GM21367 (cell line): ENCODE data around the gene BRINP3.
"Not testable (repeated sequence)": the region's sequence is repeated elsewhere in the genome, so short reads cannot be mapped to it uniquely, and the experiment has no call there.

Source experiments
- ATAC-seq: cut with Tn5 transposase; IDR thresholded peaks from one replicate; pipeline ENCODE4 v1.9.1; 2021; ENCODE audit not compliant: unreplicated experiment

Gene BRINP3

DNA sequence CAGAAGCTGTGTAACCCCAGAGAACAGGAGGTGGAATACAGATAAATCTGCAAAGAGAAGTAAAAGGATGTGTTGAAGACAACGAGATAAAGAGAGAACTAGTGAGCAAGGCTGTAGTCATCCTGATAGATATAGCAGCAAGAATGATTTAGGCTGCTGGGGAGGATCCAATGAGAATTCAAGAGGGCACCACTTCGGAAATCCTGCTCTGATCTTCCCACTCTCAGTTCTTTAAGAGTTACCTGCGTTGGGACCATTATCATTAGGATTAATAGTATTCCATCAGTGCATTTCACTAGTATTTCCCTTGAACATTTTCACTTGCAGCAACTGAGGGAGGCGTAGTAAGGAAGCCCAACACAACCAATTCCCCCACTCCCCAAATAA is at the start of gene BRINP3:
TSS of gene BRINP3 (minus strand) at position 103 of the 387 bp plus-strand sequence.
- no peak for ATAC-seq

DNA sequence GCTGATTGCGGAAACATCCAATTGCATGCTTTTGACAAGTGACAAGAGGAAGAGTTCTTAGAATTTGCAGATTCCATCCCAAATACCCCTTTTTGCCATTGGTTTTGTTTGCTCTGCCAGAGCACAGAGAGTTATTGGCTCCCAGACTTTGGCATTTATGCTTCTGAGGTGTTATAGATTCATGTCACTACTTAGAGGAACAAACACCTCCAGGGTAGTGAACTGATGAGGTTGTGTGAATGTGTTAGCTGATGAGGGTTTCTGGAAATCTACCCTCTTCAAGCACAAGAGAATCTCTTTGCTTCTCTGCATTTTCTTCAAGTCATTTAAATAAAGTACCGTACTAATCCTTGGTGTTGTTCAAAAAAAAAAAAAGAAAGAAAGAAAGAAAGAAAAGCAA is 33.9 kb upstream of the BRINP3 start:
- ATAC-seq, result no peak

DNA sequence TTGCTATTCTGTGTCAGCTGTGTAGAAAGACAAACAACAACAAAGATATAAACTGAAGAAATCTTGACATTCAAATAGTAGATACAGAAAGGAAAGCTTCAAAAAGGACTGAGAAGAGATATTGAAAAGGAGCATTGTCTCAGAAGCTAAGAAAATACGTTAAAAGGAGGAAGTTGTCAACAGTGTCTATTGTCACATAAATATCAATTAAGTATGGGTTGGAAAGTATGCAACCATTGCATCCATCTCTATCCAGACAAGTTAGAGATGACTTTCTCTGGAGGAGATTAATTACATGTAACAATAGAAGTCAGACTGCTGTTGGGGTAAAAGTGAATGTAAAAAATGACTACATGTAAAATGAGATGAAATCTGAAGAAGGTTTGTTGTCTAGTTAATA is 29.7 kb upstream of the BRINP3 start:
- no peak for ATAC-seq

DNA sequence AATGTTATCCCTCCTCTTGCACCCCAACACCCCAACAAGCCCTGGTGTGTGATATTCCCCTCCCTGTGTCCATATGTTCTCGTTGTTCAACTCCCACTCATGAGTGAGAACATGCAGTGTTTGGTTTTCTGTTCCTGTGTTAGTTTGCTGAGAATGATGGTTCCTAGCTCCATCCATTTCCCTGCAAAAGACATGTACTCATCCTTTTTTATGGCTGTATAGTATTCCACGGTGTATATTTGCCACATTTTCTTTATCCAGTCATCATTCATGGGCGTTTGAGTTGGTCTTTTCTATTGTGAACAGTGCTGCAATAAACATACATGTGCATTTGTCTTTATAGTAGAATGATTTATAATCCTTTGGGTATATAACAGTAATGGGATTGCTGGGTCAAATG is 26.9 kb upstream of the BRINP3 start:
- ATAC-seq, result not testable (repeated sequence)

DNA sequence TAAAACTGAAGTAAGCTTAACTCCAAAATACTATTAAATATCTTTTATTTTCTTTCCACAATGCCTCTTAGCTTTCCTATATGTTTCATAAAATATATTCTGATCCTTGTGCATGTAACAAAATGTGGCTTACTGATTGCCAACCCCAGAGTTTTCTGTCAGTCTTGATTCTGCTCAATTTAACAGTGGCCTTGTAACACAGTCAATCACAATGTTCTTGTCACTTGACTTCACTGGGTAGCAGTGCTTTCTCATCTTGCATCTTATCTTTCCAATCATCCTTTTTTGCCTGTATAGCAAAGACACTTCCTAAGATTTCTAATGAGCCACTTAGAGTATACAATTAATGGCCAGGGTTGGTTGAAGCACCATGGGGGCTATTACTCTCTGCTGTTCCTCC is 19.9 kb upstream of the BRINP3 start:
- no peak for ATAC-seq

DNA sequence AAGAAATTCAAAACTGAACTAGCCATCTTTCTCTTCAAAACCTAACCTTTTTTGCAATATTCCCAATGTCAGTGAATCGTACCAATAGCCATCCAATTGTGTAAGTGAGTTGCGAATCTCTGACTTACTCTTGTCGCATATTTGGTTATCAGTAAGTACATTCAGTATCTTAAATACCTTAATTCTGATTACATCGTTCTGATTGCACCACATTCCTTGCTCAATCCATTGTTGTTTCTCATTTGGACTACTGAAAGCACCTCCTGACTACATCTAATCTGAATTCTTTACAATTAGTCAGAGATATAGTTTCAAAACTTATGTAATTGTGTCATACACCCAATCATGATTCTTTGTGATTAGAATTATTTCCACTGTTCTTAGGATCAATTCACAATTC is 16.8 kb upstream of the BRINP3 start:
- ATAC-seq, result no peak

DNA sequence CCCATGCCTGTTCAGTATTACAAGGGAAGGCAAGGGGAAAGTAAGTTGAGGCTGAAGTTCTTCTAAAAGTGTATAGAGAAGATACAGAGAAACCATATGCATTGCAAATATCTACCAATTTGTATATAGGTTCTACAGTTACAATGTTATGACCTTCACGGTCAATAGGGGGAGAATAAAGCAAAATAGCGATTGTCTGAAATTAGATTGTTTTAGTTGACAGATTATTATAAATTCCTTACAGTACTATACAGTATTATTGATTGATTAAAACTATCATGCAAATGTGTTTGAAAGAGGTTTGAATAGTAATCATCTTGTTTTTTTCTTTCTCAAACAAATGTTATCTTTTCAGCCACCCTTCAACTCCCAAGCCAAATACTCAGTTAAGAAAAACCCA is 13.7 kb upstream of the BRINP3 start:
- no peak for ATAC-seq

DNA sequence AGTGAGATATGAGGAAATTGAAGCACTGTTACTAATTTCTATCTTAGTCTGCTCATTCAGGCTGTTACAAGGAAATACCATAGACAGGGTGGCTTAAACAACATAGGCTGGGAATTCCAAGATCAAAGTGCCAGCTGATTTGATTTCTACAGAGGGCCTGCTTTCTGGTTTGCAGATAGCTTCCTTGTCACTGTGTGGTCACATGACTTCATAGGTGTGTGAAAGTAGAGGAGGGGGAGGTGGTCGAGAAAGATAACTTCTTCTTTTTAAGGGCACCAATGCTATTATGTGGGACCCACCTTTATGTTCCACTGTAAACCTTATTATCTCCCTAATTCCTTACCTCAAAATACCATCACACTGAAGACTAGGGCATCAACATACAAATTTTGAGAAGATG is 6.4 kb upstream of the BRINP3 start:
- no peak for ATAC-seq

DNA sequence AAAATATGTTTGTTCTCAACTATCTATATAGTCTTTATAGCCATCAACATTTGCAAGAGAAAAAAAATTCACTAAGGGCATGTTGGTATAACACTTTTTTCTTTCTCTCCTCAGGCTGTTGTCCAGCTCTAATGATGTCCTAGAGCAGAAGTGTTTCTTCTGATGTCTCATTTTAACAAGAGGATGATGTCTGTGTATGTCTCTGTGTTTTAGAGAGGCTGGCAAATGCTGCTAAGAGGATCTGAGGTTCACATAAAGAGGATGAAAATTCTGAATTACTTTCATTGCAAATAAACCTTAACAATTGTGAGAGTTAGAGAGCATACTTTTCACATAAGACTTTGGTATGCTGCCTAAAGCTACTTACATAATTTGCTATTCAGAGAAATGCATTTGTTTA is 2.6 kb upstream of the BRINP3 start:
- ATAC-seq, result no peak

DNA sequence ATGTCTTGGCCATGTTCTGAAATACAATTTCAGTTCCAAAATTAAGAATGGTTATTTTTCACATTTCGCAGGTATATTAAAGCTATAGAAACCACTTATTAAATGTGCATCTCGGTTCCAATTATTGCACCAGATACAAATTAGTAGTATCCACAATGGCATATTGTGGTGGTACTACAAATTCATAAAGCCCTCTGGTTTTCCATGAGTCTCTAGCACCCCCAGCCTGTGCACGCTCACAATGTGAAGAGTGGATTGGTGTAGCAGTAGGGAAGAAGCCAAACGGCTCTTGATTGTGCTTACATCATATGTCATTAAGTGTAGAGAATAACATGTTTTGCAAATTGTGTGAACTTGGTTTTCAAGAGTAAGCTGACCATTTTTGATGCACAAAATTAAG is 1.9 kb upstream of the BRINP3 start:
- no peak for ATAC-seq

DNA sequence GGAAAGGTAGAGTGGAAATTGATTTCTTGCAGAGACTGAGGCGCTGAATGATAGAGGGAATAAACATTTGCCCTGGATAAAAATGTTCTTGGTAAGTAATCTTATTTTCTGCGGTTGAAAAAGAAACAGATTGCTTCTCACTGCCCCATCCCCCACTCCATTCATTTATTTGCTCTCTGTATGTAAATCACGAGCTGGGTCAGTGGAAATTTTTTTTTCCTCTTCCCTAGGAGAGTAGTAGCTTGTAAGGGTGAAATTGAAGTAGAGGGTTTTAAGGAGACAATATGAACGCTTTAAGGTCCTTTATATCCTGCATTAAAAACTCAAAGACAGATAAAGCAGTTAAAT is 1.4 kb upstream of the BRINP3 start:
- no peak for ATAC-seq

DNA sequence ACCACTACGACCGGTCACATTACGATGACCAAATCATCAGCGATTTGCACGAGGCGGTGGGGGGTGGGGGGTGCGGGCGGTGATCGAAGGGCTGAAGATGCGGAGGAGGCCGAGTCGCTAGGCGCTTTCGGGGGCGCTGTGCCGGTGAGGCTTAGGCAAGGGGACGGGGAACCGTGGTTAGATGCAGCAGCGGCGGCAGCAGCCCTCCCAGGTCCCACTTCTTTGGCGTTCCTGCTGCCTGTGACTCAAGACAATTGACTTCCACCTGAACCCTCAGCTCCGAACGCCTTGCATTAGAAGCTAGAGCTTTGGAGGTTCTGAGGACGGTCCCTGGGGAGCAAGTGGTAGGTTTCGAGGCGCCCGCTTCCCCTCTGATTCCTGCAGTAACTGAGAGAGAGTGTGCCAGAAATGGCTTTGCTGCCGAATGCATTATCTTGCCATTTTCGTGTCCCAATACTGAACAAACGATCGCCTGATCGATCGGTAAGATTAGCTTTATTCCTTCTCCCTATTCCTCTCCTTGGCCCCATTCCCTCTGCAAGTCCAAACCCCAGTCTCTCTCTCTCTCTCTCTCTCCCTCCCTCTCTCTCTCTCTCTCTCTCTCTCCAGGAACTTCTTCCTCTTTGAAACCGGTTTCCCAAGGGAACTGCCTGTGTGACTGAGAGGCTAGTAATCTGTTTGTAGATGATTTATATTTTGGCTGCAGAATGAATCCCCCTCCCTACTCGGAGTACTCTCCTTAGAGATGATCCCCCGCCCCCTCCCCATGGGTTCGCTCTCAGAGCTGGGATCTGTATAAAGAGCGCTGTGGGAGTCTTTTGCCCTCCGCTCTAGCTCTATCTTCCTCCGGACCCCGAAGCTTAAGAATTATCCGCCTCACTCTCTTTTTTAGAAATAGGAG is 735 bp upstream of the BRINP3 start:
- ATAC-seq, result no peak

DNA sequence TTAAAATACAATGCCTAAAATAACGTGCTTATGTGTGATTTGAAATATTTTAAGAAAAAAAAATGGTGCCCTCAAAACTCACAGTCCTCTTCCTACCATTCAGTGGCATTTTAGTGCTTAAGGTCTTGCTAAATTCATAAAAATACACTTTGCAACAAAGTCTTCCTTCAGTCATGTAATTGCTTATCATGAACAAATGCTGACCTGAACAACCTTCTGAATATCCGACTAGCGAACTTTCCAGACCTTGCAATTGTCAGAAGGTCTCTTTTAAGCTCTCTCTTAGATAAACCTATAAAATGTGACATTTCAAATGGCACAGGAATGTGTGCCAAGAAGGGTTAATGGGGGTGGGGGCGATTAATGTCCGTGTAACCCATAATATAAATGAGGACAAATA is 858 bp downstream of the BRINP3 start:
- ATAC-seq, result no peak

DNA sequence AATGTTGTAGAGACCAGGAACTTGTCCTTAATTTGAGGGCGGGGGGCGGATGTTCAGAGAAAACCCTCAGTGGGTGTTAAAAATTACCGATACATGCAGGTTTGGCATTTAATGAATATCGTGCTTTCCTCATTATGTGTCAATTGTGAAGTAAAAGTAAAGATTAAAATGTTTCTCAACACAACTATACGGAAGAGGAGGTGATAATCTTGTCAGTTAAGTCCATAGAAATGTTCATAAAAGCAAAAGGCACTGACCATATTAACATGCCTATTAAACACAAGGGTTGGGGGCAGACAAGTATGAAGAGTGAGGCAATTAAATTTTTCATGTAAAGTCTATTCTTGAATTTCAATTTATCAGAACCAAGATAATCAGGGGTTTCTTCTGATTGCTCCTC is 1.3 kb downstream of the BRINP3 start:
- no peak for ATAC-seq

DNA sequence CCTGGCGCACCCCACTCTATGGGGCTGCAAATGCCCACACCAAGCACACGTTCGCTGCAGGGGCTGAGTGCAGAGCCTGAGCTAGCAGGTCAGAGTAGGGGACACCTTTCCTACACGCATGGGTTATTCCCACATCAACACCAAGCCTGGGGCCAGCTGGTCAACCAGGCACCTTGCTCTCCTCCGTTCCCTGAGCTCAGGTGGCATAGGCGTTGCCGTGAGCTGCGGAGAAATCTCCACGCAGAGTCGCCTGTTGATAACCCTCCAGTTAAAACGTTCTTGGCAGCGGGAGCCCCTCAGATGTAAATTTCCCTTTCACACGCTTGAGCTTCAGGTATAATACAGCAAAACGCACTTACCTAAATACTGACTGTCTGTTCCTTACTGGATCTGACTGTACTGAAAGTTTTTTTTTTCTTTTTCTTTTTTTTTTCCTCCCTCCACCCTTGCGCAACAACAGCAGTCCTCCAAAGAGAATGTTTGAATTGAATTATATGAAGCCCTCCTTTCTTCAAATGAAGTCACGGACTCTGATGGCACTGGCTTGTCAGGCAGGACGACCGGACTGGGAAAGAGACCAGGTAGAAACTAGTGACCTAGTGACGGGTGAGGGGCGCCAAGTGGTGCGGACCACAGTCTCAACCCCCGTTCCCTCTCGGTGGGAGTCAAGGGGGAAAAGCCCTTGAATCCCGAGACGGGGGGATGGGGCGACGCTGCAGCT is 2.1 kb downstream of the BRINP3 start:
- ATAC-seq, result no peak

DNA sequence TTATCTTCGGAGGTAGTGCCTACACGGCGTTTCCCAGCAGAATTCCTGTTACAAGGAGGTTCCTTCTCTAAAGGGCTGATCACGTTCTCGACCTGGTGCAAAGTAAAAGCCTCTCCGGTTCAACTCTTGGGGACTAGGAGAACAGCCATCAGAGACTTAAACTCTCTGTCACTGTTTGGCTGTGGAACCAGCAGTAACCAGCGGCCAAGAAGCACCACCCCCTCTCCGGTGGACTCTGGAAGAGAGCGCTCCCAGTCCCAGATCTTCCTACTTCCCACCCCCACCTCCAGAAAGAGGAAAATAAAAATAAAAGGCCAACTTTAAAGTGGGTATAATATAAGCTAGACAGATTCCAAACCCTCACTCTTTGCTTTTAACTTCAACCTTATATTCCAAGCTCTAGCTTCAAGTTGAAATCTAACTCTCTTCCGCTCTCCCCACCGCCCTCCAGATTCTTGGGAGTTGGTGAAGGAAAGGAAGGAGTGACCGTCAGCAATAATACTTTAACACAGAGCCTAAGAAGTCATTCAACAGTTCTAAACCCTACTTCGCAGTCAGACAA is 2.9 kb downstream of the BRINP3 start:
- ATAC-seq, result no peak

DNA sequence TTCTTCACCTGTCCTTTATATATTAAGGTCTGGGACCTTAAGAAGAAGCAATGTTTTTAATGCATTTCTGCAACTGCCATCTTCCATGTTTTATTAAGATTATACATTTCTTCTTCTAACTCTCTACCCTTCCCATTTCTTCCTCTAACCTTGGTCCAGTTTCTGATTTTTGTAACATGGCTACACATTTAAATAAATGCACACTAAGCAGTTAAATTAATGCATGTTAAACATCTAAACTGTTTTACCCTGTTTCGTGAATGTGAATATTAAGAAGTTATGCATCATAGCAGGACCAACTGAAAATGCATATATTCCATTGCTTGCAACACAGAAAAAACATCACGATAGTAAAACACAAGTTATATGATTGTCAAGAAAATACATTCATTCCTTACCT is 3.7 kb downstream of the BRINP3 start:
- ATAC-seq, result no peak

DNA sequence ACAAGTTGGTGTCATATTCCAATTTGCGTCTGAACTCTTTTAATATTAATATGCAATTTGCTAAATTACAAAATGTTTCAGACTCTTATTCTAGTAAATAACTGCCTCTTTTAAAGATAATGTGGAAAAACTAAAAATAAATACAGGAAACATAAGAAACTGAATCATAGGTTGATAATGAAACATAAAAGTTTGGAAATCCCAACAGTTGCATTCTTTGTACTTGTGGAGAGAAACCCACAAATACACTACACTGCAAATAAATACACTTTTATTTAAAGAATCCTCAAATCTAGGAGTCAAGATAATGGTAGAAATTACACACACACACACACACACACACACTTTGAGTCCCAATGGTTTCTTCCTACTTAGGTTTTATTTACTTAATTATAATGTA is 5.2 kb downstream of the BRINP3 start:
- ATAC-seq, result no peak

DNA sequence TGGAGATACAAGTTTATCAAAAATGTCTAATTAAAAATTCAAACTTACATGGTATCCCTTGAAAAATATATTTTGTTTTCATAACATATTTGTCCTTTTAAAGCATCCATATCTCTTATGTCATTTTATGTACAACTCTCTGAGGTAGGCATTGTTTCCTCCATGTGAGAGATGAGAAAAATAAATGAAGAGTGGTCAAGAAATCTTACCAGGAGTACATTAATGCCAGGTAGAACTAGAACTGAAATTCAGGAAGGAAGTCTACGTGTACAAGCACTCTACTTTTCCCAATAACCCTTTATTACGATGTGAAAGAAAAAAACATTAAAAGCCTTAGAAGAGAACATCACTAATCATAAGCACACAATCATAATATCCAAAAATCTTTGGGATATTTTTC is 5.6 kb downstream of the BRINP3 start:
- no peak for ATAC-seq

DNA sequence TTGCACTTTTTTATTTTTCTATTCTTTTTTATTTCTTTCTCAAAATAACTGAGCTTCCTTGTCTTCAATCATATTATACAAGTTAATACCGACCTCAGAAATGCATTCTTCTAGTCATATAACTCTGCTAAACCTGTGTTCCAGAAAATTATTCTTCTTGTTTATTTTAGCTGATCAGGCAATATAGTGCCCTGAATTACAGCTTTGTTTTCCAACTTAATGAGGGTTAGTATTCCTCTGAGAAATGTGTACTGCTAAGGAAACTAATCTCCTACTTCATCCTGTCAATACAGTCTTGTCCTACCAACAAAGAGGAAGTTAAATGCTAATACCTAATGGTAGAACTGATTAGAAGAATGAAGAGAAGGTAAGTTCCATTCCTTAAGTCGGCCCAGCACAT is 13.0 kb downstream of the BRINP3 start:
- ATAC-seq, result no peak

DNA sequence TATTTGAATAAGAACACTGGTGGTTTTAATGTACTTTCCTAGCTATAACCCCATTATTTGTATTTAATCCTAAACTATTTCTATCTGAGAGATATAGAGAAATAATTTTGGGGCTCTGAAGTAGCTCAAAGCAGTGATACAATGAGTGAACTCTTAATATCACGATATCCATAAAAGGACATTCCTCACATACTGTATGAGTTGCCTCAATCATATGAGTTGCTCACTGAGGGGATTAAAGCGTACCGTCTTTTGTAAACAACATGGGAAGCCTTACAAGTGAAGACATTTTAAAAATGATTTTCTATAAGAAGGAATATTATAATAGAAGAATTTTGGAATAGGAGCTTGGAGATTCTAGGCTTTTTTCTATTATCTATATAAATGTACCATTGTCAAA is 21.5 kb downstream of the BRINP3 start:
- no peak for ATAC-seq

DNA sequence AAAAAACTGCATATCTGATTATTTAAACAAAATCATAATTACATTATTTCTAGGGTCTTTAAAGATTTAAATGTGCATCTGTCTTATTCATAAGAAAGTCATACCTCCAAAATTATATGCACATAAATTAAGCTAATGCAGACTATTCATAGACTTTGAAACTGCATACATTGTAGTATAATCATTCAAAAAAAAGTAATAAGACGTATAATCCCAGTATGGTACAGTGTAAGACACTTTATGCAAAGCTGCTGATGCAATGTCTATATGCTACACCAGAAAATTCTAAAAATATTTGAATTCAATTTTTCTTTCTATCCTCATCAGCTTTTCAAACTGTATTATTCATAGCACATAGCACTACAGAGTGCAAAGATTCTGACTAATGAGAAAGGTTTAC is 22.0 kb downstream of the BRINP3 start:
- no peak for ATAC-seq
